ENCODE measurements around the gene TRIM25. TPM values are rescaled to one million over a fixed set of nuclear protein-coding genes. Genes with fewer than 3 reads are reported as not detected.

The TRIM25 gene
- total and polyA plus RNA-seq, 2 donors (not counting 1 experiment from before 2014, with no cell fraction given) = 53.3 to 53.9 TPM

GRCh38 chr17:56956992-56957391, 43.1 kb upstream of the TRIM25 start:
- no peaks in the 10 kb centered on the region for H4K20me1 ChIP-seq (ENCODE audit: control insufficient read depth, extremely low read depth, insufficient read depth, low read length)

GRCh38 chr17:56949595-56949994, 35.7 kb upstream of the TRIM25 start:
- no peak overlapping the region for H3K4me3 ChIP-seq (replicated peaks in 1 of 4; ENCODE audit: control extremely low read depth in 1 of 4, insufficient read depth in 1 of 4, low read depth in 3 of 4, low read length in 4 of 4)
- no peaks in the 10 kb centered on the region for H3K9me3 ChIP-seq (ENCODE audit: control insufficient read depth, insufficient read depth, low read depth, low read length)
- peaks cover 2% of the 10 kb centered on the region for H3K4me1 ChIP-seq (ENCODE audit: control insufficient read depth, extremely low read depth, insufficient read depth, low read length)
- no peaks in the 10 kb centered on the region for H4K20me1 ChIP-seq (ENCODE audit: control insufficient read depth, extremely low read depth, insufficient read depth, low read length)
- no peak overlapping the region for H3K9ac ChIP-seq (ENCODE audit: insufficient read depth, low read length)
- TF ChIP-seq EZH2 (IDR thresholded peaks at IDR 0.05; ENCODE audit: low read length, missing control alignments) = no peak
- no peak for TF ChIP-seq CTCF (conservative IDR thresholded peaks at IDR 0.05 in 1 of 2, IDR thresholded peaks at IDR 0.05 in 1 of 2; ENCODE audit: low read depth in 1 of 2, low read length in 2 of 2)
- no peaks in the 10 kb centered on the region for H3K36me3 ChIP-seq (ENCODE audit: control insufficient read depth, insufficient read depth, low read length)
- H3K4me2 ChIP-seq (ENCODE audit: extremely low read depth, insufficient read depth, low read length) = no peak overlapping the region
- H2AFZ ChIP-seq (ENCODE audit: low read length) = no peak overlapping the region
- DNase-seq (ENCODE audit: low read depth in 2 of 2) = no peak
- H3K27me3 ChIP-seq (ENCODE audit: control insufficient read depth, insufficient read depth, low read length) = no peaks in the 10 kb centered on the region
- H3K79me2 ChIP-seq (ENCODE audit: control insufficient read depth, insufficient read depth, low read length) = peaks cover 9% of the 10 kb centered on the region
- H3K27ac ChIP-seq (ENCODE audit: insufficient read depth, low read length) = no peak overlapping the region

More at GRCh38 chr17:56956992-56957391, 43.1 kb upstream of the TRIM25 start:
- peaks cover 47% of the 10 kb centered on the region for H3K79me2 ChIP-seq (ENCODE audit: control insufficient read depth, insufficient read depth, low read length)
- H3K27me3 ChIP-seq (ENCODE audit: control insufficient read depth, insufficient read depth, low read length) = no peaks in the 10 kb centered on the region
- no peak overlapping the region for H3K4me3 ChIP-seq (replicated peaks in 1 of 4; ENCODE audit: control extremely low read depth in 1 of 4, insufficient read depth in 1 of 4, low read depth in 3 of 4, low read length in 4 of 4)
- H3K9ac ChIP-seq (ENCODE audit: insufficient read depth, low read length) = no peak overlapping the region
- peaks cover 4% of the 10 kb centered on the region for H3K4me1 ChIP-seq (ENCODE audit: control insufficient read depth, extremely low read depth, insufficient read depth, low read length)
- H2AFZ ChIP-seq (ENCODE audit: low read length) = no peak overlapping the region
- TF ChIP-seq CTCF (conservative IDR thresholded peaks at IDR 0.05 in 1 of 2, IDR thresholded peaks at IDR 0.05 in 1 of 2; ENCODE audit: low read depth in 1 of 2, low read length in 2 of 2) = no peak
- TF ChIP-seq EZH2 (IDR thresholded peaks at IDR 0.05; ENCODE audit: low read length, missing control alignments) = no peak
- no peak overlapping the region for H3K27ac ChIP-seq (ENCODE audit: insufficient read depth, low read length)
- no peaks in the 10 kb centered on the region for H3K9me3 ChIP-seq (ENCODE audit: control insufficient read depth, insufficient read depth, low read depth, low read length)
- H3K4me2 ChIP-seq (ENCODE audit: extremely low read depth, insufficient read depth, low read length) = no peak overlapping the region
- no peaks in the 10 kb centered on the region for H3K36me3 ChIP-seq (ENCODE audit: control insufficient read depth, insufficient read depth, low read length)
- DNase-seq (ENCODE audit: low read depth in 2 of 2) = no peak

- H3K36me3 ChIP-seq (ENCODE audit: control insufficient read depth, insufficient read depth, low read length) = no peaks in the 10 kb centered on the region
- H4K20me1 ChIP-seq (ENCODE audit: control insufficient read depth, extremely low read depth, insufficient read depth, low read length) = no peaks in the 10 kb centered on the region
- no peak overlapping the region for H3K9ac ChIP-seq (ENCODE audit: insufficient read depth, low read length)
- no peak overlapping the region for H2AFZ ChIP-seq (ENCODE audit: low read length)
- H3K27ac ChIP-seq (ENCODE audit: insufficient read depth, low read length) = no peak overlapping the region
- no peak overlapping the region for H3K4me2 ChIP-seq (ENCODE audit: extremely low read depth, insufficient read depth, low read length)
- H3K4me1 ChIP-seq (ENCODE audit: control insufficient read depth, extremely low read depth, insufficient read depth, low read length) = no peaks in the 10 kb centered on the region
- no peaks in the 10 kb centered on the region for H3K9me3 ChIP-seq (ENCODE audit: control insufficient read depth, insufficient read depth, low read depth, low read length)
- TF ChIP-seq EZH2 (IDR thresholded peaks at IDR 0.05; ENCODE audit: low read length, missing control alignments) (no peak), CTCF (conservative IDR thresholded peaks at IDR 0.05 in 1 of 2, IDR thresholded peaks at IDR 0.05 in 1 of 2; ENCODE audit: low read depth in 1 of 2, low read length in 2 of 2) (no peak)
- H3K27me3 ChIP-seq (ENCODE audit: control insufficient read depth, insufficient read depth, low read length) = no peaks in the 10 kb centered on the region
- H3K79me2 ChIP-seq (ENCODE audit: control insufficient read depth, insufficient read depth, low read length) = peaks cover 7% of the 10 kb centered on the region
- peak in 1 of 2 donors; percentile 38 for DNase-seq (ENCODE audit: low read depth in 2 of 2)
- H3K4me3 ChIP-seq (replicated peaks in 1 of 4; ENCODE audit: control extremely low read depth in 1 of 4, insufficient read depth in 1 of 4, low read depth in 3 of 4, low read length in 4 of 4) = no peak overlapping the region
Measured at GRCh38 chr17:56948491-56948890, 34.6 kb upstream of the TRIM25 start.

Data from fibroblast of lung (primary cell).